Endothelial cell (in vitro differentiated cells): Measurements from ENCODE around the gene NLRC5. TPM values are rescaled to one million over a fixed set of nuclear protein-coding genes. Genes with fewer than 3 reads are reported as not detected.
"Not testable (repeated sequence)": the region's sequence is repeated elsewhere in the genome, so short reads cannot be mapped to it uniquely, and the experiment has no call there.

Source experiments
- DNase-seq: peaks from one replicate; pipeline ENCODE4 v3.0.0; 2021; ENCODE audit warnings: low spot score
- H3K27ac Mint-ChIP-seq: one replicate; pipeline ENCODE4 v1.8.0; 2021; ENCODE audit warnings: mixed read lengths, inconsistent platforms; ENCODE audit not compliant: unreplicated experiment
- H3K27me3 Mint-ChIP-seq: one replicate; pipeline ENCODE4 v1.8.0; 2021; ENCODE audit warnings: mild to moderate bottlenecking, moderate library complexity, mixed read lengths, inconsistent platforms; ENCODE audit not compliant: unreplicated experiment
- H3K36me3 Mint-ChIP-seq: one replicate; pipeline ENCODE4 v1.8.0; 2021; ENCODE audit warnings: mild to moderate bottlenecking, low read depth, mixed read lengths, inconsistent platforms; ENCODE audit not compliant: unreplicated experiment
- H3K4me1 Mint-ChIP-seq: one replicate; pipeline ENCODE4 v1.8.0; 2021; ENCODE audit warnings: mild to moderate bottlenecking, mixed read lengths, inconsistent platforms; ENCODE audit not compliant: unreplicated experiment
- H3K4me3 Mint-ChIP-seq: one replicate; pipeline ENCODE4 v1.8.0; 2021; ENCODE audit warnings: mild to moderate bottlenecking, mixed read lengths, inconsistent platforms; ENCODE audit not compliant: unreplicated experiment
- H3K9me3 Mint-ChIP-seq: one replicate; pipeline ENCODE4 v1.8.0; 2021; ENCODE audit warnings: mixed read lengths, inconsistent platforms; ENCODE audit not compliant: unreplicated experiment
- CTCF ChIP-seq: fragments of 200-600 bp; sonication (generic); IDR thresholded peaks from one replicate; pipeline ENCODE4 v1.5.0; 2021; ENCODE audit warnings: antibody characterized with exemption; ENCODE audit not compliant: unreplicated experiment
- total RNA-seq: library from RNA; stranded (reverse); fragmentation: NEBNext Ultra II Directional; extraction: Animal tissue kit (Norgen Biotek cat#: 25700); gene quantifications from one replicate; pipeline ENCODE4 v1.2.1, GENCODE V29; 2021; ENCODE audit not compliant: unreplicated experiment

The NLRC5 gene
- total RNA-seq, 1 donor from 2014 or later: 2.4 TPM

GRCh38 chr16:57061084-57061905 lies 71.9 kb downstream of the NLRC5 start:
- Mint-ChIP-seq H3K27me3 (no peaks in the 10 kb centered on the region), H3K36me3 (peaks cover 4% of the 10 kb centered on the region), H3K4me3 (no peak overlapping the region), H3K9me3 (no peaks in the 10 kb centered on the region), H3K4me1 (no peaks in the 10 kb centered on the region), H3K27ac (no peak overlapping the region)
- TF ChIP-seq CTCF: no peak
- no peak for DNase-seq

DNA sequence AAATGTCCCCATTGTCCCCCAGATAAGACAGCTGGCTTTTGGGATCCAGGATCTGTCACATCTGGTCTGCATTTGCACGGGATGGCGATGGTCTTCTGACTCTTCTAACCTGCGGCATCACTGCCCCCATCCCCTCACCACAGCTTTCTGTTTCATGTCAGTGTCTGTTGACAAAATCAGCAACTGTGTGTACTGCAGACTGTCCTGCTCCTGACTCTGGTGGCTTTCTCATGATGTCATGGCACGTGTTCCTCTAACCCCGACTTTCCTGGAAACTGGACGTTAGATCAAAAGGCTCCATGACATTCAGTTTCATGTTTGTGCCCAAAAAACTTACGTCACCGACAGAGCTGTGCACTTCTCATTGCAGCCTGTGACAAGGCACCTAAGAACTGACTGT lies 73.0 kb downstream of the NLRC5 start:
- Mint-ChIP-seq H3K27me3 (peaks cover 3% of the 10 kb centered on the region), H3K27ac (no peak overlapping the region), H3K9me3 (no peaks in the 10 kb centered on the region), H3K36me3 (peaks cover 3% of the 10 kb centered on the region), H3K4me1 (no peaks in the 10 kb centered on the region), H3K4me3 (no peak overlapping the region)
- no peak for TF ChIP-seq CTCF
- no peak for DNase-seq

DNA sequence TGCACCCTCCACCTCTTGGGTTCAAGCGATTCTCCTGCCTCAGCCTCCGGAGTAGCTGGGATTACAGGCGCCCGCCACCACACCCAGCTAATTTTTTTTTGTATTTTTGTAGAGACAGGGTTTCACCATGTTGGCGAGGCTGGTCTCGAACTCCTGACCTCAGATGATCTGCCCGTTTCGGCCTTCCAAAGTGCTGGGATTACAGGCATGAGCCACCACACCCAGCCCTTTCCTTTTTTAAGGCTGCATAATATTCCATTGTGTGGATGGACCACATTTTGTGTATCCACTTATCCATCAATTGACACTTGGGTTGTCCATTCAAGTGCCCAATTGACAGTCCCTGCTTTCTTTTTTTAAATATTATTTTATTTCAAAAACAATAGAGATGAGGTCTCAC lies 73.8 kb downstream of the NLRC5 start:
- not testable (repeated sequence) for H3K27ac Mint-ChIP-seq, H3K9me3 Mint-ChIP-seq, H3K4me3 Mint-ChIP-seq, H3K4me1 Mint-ChIP-seq, H3K27me3 Mint-ChIP-seq, H3K36me3 Mint-ChIP-seq, DNase-seq

DNA sequence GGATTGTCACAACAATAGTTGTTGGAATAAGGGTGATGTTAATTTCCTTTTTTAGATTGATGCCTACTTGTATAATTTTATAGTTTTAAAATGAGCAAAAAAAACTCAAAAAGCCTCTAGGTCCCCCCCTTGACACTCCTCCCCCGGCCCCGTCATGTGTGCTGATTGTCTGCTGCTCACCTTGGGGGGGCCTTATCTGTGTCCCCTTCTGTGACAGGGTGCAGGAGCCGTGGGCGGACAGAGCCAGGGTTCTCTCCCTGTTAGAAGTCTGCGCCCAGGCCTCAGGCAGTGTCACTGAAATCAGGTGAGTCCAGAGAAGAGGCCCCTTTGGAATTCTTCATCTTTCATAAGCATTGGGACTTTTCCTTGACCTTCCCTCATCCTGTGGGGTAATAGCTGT lies 75.6 kb downstream of the NLRC5 start:
- Mint-ChIP-seq H3K27me3 (peaks cover 4% of the 10 kb centered on the region), H3K9me3 (no peaks in the 10 kb centered on the region), H3K36me3 (no peaks in the 10 kb centered on the region), H3K4me3 (no peak overlapping the region), H3K27ac (no peak overlapping the region), H3K4me1 (no peaks in the 10 kb centered on the region)
- TF ChIP-seq CTCF: no peak
- no peak for DNase-seq

DNA sequence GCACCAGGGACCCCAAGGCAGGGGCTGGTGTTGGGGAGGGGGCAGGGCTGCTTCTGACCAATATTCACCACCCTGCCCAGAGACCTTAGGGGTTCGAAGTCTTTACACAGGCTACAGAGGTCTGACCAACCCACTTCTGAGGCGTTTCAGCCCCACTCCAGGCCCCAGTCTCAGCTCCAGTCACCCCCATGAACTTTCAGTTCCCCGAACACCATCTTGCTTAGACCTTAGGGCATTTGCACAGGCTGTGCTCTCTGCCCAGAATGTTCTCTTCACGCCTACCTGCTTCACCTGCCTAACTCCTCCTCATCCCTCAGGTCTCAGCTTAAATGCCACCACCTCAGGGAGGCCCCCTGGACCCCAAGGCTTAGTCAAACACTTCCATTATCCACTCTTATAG lies 77.3 kb downstream of the NLRC5 start:
- Mint-ChIP-seq H3K27ac (no peak overlapping the region), H3K27me3 (peaks cover 7% of the 10 kb centered on the region), H3K4me3 (no peak overlapping the region)

More for the DNA sequence above, 77.3 kb downstream of the NLRC5 start:
- no peaks in the 10 kb centered on the region for H3K4me1 Mint-ChIP-seq
- no peaks in the 10 kb centered on the region for H3K9me3 Mint-ChIP-seq
- no peak for TF ChIP-seq CTCF
- no peak for DNase-seq
- no peaks in the 10 kb centered on the region for H3K36me3 Mint-ChIP-seq
